Kidney epithelial cell (primary cell): ENCODE data around the gene SLC5A6. TPM values are rescaled to one million over a fixed set of nuclear protein-coding genes. Genes with fewer than 3 reads are reported as not detected.

Experiments
- DNase-seq: peaks from one replicate; pipeline ENCODE4 v3.0.0-alpha.2; 2010; ENCODE audit warnings: low read depth
- H3K27me3 ChIP-seq: 2 replicates; pipeline ENCODE4 v1.6.0; 2011; ENCODE audit warnings: low read length; ENCODE audit not compliant: control insufficient read depth, insufficient read depth
- H3K36me3 ChIP-seq: 2 replicates; pipeline ENCODE4 v1.5.1; 2011; ENCODE audit warnings: low read length; ENCODE audit not compliant: control insufficient read depth, insufficient read depth
- H3K4me3 ChIP-seq: 2 replicates; pipeline ENCODE4 v1.5.1; 2011; ENCODE audit warnings: low read depth, mild to moderate bottlenecking, control low read depth, low read length
- total RNA-seq: library from RNA; depleted of rRNA; stranded (reverse); fragments of >200 nt; gene quantifications from 2 replicates; pipeline ENCODE4 v1.2.3, GENCODE V29; 2015
- TF ChIP-seq, protein P1 (sequence below): IDR thresholded peaks from 2 replicates; pipeline ENCODE4 v1.5.1; 2011; ENCODE audit warnings: mild to moderate bottlenecking, moderate library complexity, low read length, control low read depth, inconsistent platforms; ENCODE audit not compliant: insufficient read depth, poor library complexity, severe bottlenecking

The SLC5A6 gene
- total RNA-seq, 1 donor from 2014 or later: 52.1 TPM

DNA sequence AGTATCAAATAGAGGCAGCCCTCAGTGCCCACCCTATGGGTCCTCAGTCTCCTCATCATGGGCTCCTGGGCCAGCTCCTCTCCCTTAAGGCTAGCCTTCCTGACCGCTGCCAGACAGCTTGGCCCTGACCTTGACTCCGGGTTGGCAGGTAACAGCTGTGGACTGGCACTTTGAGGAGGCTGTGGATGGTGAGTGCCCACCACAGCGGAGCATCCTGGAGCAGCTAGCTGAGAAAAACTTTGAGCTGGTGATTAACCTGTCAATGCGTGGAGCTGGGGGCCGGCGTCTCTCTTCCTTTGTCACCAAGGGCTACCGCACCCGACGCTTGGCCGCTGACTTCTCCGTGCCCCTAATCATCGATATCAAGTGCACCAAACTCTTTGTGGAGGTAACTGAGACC is 24.1 kb upstream of the SLC5A6 start:
- TF ChIP-seq, protein P1, sequence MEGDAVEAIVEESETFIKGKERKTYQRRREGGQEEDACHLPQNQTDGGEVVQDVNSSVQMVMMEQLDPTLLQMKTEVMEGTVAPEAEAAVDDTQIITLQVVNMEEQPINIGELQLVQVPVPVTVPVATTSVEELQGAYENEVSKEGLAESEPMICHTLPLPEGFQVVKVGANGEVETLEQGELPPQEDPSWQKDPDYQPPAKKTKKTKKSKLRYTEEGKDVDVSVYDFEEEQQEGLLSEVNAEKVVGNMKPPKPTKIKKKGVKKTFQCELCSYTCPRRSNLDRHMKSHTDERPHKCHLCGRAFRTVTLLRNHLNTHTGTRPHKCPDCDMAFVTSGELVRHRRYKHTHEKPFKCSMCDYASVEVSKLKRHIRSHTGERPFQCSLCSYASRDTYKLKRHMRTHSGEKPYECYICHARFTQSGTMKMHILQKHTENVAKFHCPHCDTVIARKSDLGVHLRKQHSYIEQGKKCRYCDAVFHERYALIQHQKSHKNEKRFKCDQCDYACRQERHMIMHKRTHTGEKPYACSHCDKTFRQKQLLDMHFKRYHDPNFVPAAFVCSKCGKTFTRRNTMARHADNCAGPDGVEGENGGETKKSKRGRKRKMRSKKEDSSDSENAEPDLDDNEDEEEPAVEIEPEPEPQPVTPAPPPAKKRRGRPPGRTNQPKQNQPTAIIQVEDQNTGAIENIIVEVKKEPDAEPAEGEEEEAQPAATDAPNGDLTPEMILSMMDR: no peak
- no peak for DNase-seq
- Histone ChIP-seq H3K27me3 (no peaks in the 10 kb centered on the region), H3K4me3 (no peak overlapping the region), H3K36me3 (peaks cover 6% of the 10 kb centered on the region)

DNA sequence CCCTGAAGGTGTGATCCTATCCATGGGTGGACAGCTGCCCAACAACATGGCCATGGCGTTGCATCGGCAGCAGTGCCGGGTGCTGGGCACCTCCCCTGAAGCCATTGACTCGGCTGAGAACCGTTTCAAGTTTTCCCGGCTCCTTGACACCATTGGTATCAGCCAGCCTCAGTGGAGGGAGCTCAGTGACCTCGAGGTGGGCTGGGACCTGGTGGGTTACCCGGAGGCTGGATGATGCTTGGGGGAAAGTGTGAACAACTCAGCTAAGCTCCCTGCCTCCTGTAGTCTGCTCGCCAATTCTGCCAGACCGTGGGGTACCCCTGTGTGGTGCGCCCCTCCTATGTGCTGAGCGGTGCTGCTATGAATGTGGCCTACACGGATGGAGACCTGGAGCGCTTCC is 21.3 kb upstream of the SLC5A6 start:
- Histone ChIP-seq H3K4me3 (no peak overlapping the region), H3K36me3 (peaks cover 4% of the 10 kb centered on the region), H3K27me3 (no peaks in the 10 kb centered on the region)
- TF ChIP-seq, protein P1: no peak
- DNase-seq: no peak

DNA sequence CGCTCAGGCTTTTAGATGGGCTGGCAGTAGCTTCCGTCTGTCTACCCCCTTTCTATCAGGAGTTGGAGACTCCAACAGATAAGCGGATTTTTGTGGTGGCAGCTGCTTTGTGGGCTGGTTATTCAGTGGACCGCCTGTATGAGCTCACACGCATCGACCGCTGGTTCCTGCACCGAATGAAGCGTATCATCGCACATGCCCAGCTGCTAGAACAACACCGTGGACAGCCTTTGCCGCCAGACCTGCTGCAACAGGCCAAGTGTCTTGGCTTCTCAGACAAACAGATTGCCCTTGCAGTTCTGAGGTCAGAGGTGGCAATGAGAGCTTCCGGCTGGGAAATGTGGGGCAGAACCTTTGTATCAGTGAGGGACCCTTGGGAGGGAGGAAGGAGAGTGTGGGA is 19.9 kb upstream of the SLC5A6 start:
- Histone ChIP-seq H3K4me3 (no peak overlapping the region), H3K27me3 (no peaks in the 10 kb centered on the region), H3K36me3 (peaks cover 3% of the 10 kb centered on the region)
- TF ChIP-seq, protein P1: no peak
- DNase-seq: no peak

DNA sequence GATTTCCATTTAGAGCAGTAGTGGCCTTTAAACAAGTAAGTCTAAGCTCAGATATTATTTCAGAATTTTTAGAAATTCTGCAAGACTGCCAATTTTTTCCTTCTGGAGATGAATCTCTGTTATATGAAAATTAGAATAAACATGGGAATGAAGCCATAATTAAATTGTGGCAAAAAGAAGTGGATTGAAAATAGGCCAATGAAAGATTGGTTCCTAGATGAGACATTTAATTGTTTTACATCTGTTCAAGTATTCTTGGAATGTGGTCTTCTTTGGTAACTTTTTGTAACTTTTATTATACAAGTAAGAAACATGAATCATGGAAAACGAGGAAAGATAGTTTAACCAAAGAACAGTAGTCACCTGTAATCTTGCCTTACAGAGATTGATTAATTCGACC is 15.4 kb upstream of the SLC5A6 start:
- H3K36me3 ChIP-seq: no peaks in the 10 kb centered on the region
- no peak for DNase-seq
- no peaks in the 10 kb centered on the region for H3K27me3 ChIP-seq
- TF ChIP-seq, protein P1: no peak
- no peak overlapping the region for H3K4me3 ChIP-seq

DNA sequence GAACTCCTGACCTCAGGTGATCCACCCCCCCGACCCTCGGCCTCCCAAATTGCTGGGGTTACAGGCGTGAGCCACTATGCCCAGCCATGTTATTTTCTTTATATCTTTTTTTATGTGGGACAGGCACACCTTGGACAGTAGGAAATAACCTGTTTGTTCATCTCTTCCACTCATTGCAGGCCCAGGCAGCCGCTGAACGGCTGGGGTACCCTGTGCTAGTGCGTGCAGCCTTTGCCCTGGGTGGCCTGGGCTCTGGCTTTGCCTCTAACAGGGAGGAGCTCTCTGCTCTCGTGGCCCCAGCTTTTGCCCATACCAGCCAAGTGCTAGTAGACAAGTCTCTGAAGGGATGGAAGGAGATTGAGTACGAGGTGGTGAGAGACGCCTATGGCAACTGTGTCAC is 13.5 kb upstream of the SLC5A6 start:
- peaks cover 2% of the 10 kb centered on the region for H3K36me3 ChIP-seq
- H3K27me3 ChIP-seq: no peaks in the 10 kb centered on the region
- TF ChIP-seq, protein P1: no peak
- no peak for DNase-seq
- H3K4me3 ChIP-seq: no peak overlapping the region

DNA sequence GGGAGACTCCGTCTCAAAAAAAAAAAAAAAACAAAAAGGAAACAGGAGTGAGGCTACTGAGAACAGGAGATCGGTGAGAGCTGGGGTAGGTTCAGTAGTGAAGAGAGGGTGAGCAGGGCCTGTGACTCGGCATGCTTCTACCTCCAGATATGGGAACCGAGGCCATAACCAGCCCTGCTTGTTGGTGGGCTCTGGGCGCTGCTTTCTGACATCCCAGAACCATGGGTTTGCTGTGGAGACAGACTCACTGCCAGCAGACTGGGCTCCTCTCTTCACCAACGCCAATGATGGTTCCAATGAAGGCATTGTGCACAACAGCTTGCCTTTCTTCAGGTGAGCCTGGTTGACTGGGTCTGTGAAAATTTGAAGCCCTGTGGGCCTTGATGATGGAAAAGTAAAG is 11.3 kb upstream of the SLC5A6 start:
- no peak overlapping the region for H3K4me3 ChIP-seq
- no peaks in the 10 kb centered on the region for H3K27me3 ChIP-seq
- TF ChIP-seq, protein P1: no peak
- no peak for DNase-seq
- peaks cover 2% of the 10 kb centered on the region for H3K36me3 ChIP-seq
